Activated CD8-positive, alpha-beta memory T cell treated with anti-CD3 and anti-CD28 coated beads, Interleukin-2, amount 50 U/mL, for 4 hours (primary cell): Measurements from ENCODE around the gene CDON.
"Not testable (repeated sequence)": the region's sequence is repeated elsewhere in the genome, so short reads cannot be mapped to it uniquely, and the experiment has no call there.

Experiments used
- DNase-seq: peaks from one replicate; pipeline ENCODE4 v3.0.0-alpha.2; 2020

The CDON gene

GRCh38 chr11:125921042-125921441 is 141.6 kb downstream of the CDON start:
- no peak for DNase-seq

GRCh38 chr11:125918140-125918840 is 144.4 kb downstream of the CDON start:
- no peak for DNase-seq

DNA sequence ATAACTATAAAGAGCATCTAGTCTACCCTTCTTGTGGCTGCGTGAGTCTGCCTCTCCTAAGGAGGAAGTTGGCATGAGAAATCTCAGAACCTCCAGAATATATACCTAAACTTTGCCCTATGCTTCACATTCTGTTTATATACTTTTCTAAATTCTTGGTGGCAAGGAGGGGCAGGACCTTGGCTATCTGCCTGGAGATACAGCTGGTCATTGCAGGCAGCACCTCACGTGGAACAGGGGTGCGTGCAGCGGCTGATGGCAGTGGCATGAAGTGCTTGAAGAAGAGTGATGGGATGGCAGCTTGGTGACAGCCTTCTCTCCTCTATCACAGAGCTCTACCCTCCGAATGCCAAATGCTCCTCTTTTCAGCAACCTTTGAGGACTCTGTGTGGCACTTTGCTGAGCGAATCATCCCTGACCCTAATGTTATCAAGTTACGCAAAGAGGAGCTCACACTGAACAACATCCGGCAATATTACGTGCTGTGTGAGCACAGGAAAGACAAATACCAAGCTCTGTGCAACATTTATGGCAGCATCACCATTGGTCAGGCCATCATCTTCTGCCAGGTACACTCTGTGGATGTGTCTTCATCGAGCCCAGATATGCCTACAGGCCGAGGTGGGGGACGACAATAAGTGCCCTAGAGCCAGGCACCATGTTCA is 145.9 kb downstream of the CDON start:
- no peak for DNase-seq

DNA sequence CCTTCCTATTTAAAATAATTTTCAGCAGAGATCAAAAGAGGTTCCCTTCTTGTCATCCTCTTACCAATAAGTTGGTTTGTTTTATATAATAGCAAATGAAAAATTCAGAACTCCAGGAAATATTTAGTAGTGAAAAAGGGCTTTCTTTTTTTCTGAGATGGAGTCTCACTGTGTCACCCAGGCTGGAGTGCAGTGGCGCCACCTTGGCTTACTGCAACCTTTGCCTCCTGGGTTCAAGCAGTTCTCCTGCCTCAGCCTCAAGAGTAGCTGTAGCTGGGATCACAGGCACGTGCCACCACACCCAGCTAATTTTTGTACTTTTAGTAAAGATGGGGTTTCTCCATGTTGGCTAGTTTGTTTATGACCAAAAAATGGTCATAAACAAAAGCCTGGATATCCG is 148.1 kb downstream of the CDON start:
- DNase-seq = not testable (repeated sequence)

- no peak for DNase-seq
These were observed 152.3 kb downstream of the CDON start for GRCh38 chr11:125910226-125910849.
